Thyroid gland (tissue), 4 donors: ENCODE data around the gene DUOX1. TPM values are rescaled to one million over a fixed set of nuclear protein-coding genes. Genes with fewer than 3 reads are reported as not detected.
A peak's percentile ranks its signal among the peaks of the same experiment; 100 is the strongest.

Experiments
- DNase-seq, 2 donors: peaks; one replicate each; pipeline ENCODE4 v3.0.0-alpha.2; 2019
- H3K27ac ChIP-seq, 3 donors: fragments of 200-600 bp; sonication (generic); 1 replicate in 2 of 3; 2 replicates in 1 of 3; pipeline ENCODE4 v1.5.1; 2016 to 2019; ENCODE audit warnings: mild to moderate bottlenecking in 1 of 3, moderate library complexity in 1 of 3
- H3K27me3 ChIP-seq: fragments of 200-600 bp; sonication (generic); one replicate; pipeline ENCODE4 v1.5.1; 2019
- H3K36me3 ChIP-seq, 2 donors: fragments of 200-600 bp; sonication (generic); one replicate each; pipeline ENCODE4 v1.5.1; 2016 to 2019
- H3K4me1 ChIP-seq, 2 donors: fragments of 200-600 bp; sonication (generic); one replicate each; pipeline ENCODE4 v1.5.1; 2017 to 2019
- H3K4me3 ChIP-seq, 3 donors: fragments of 200-600 bp; sonication (generic); replicated peaks in 1 of 3; 1 replicate in 2 of 3; 2 replicates in 1 of 3; pipeline ENCODE4 v1.5.1; 2016; ENCODE audit warnings: mild to moderate bottlenecking in 1 of 3
- H3K9me3 ChIP-seq: fragments of 200-600 bp; sonication (generic); one replicate; pipeline ENCODE4 v1.5.1; 2017
- CTCF ChIP-seq, 6 experiments: fragments of 200-600 bp in 3 of 6; fragments of 450-650 bp in 3 of 6; sonication (generic) in 3 of 6; IDR thresholded peaks; one replicate each; pipeline ENCODE4 v1.5.1; 2016 to 2019; ENCODE audit warnings: antibody characterized with exemption in 6 of 6, mild to moderate bottlenecking in 2 of 6, inconsistent platforms in 1 of 6, moderate library complexity in 1 of 6
- POLR2A ChIP-seq, 2 donors: fragments of 450-650 bp; IDR thresholded peaks; one replicate each; pipeline ENCODE4 v1.6.1; 2017; ENCODE audit warnings: antibody characterized with exemption in 2 of 2, mild to moderate bottlenecking in 2 of 2, moderate library complexity in 1 of 2
- WGBS, 2 donors: methylation state at CpG; one replicate each; pipeline ENCODE4 v1.1.5; 2017; 5-methylcytosine and 5-hydroxymethylcytosine counted together
- intact Hi-C: fragments of 100-400 bp; cut with DNase I; formaldehyde crosslinking; loops from one replicate; pipeline ENCODE4 v1.15.1; 2023
- total RNA-seq, 4 donors: library from RNA; depleted of rRNA; stranded (reverse); fragments of >200 nt; gene quantifications; one replicate each; pipeline ENCODE4 v1.2.3, GENCODE V29; 2016

The DUOX1 gene
- total RNA-seq, 4 donors from 2014 or later, result 132 to 313 (median 234) TPM

- no peak for TF ChIP-seq CTCF (IDR thresholded peaks at IDR 0.05)
- peak in 1 of 2 donors; percentile 10 for TF ChIP-seq POLR2A (IDR thresholded peaks at IDR 0.05)
- Histone ChIP-seq H3K4me1 (peaks cover 13 to 14% of the 10 kb centered on the region in 2 donors), H3K36me3 (peaks cover 0 to 2% of the 10 kb centered on the region in 2 donors), H3K4me3 (no peak overlapping the region), H3K27ac (peak overlapping the region; percentile 2 to 40 (median 3)), H3K9me3 (no peaks in the 10 kb centered on the region), H3K27me3 (no peaks in the 10 kb centered on the region)
- intact Hi-C loops, result no loop called here
- peak; percentile 85 to 88 for DNase-seq
- 32 to 47% methylated on average over 12 to 14 of the region's 15 CpGs for WGBS, 2 donors
Measured at GRCh38 chr15:45106002-45106790, 23.6 kb upstream of the DUOX1 start.

- peaks cover 0 to 2% of the 10 kb centered on the region in 2 donors for H3K36me3 ChIP-seq
- H3K27ac ChIP-seq, result peak overlapping the region in 1 of 3 donors; percentile 45
- no peaks in the 10 kb centered on the region for H3K9me3 ChIP-seq
- 94 to 95% methylated on average over 8 to 10 of the region's 10 CpGs for WGBS, 2 donors
- peaks cover 16 to 30% of the 10 kb centered on the region in 2 donors for H3K4me1 ChIP-seq
- no peak for TF ChIP-seq CTCF (IDR thresholded peaks at IDR 0.05)
- no peak for TF ChIP-seq POLR2A (IDR thresholded peaks at IDR 0.05)
- no peak overlapping the region for H3K4me3 ChIP-seq
- intact Hi-C loops, result no loop called here
- no peak for DNase-seq
- H3K27me3 ChIP-seq, result no peaks in the 10 kb centered on the region
Measured at GRCh38 chr15:45107941-45108630, 21.7 kb upstream of the DUOX1 start.

- no peak for DNase-seq
- no peaks in the 10 kb centered on the region for H3K27me3 ChIP-seq
- intact Hi-C loops, result loop anchor here (10.0 kb wide), 1 partner anchor 76 kb away; no protein-coding TSS in a partner anchor
- H3K9me3 ChIP-seq, result no peaks in the 10 kb centered on the region
- WGBS, 2 donors, result 59 to 68% methylated on average over 11 of the region's 11 CpGs
- H3K36me3 ChIP-seq, result no peaks in the 10 kb centered on the region
- H3K27ac ChIP-seq, result peak overlapping the region in 1 of 3 donors; percentile 18
- peaks cover 16 to 38% of the 10 kb centered on the region in 2 donors for H3K4me1 ChIP-seq
- TF ChIP-seq POLR2A (IDR thresholded peaks at IDR 0.05) (no peak), CTCF (IDR thresholded peaks at IDR 0.05) (peak in 2 of 6 experiments; percentile 5 to 17)
- no peak overlapping the region for H3K4me3 ChIP-seq
Measured at GRCh38 chr15:45110256-45110820, 19.5 kb upstream of the DUOX1 start.

GRCh38 chr15:45111390-45112142 lies 18.2 kb upstream of the DUOX1 start:
- TF ChIP-seq POLR2A (IDR thresholded peaks at IDR 0.05) (no peak), CTCF (IDR thresholded peaks at IDR 0.05) (no peak)
- Histone ChIP-seq H3K27me3 (no peaks in the 10 kb centered on the region), H3K4me3 (no peak overlapping the region), H3K4me1 (peaks cover 13 to 42% of the 10 kb centered on the region in 2 donors), H3K9me3 (no peaks in the 10 kb centered on the region), H3K27ac (peak overlapping the region in 1 of 3 donors; percentile 35), H3K36me3 (no peaks in the 10 kb centered on the region)
- no peak for DNase-seq
- WGBS, 2 donors, result 36 to 65% methylated on average over 7 to 40 of the region's 71 CpGs
- intact Hi-C loops, result loop anchor here (10.0 kb wide), 1 partner anchor 77 kb away; no protein-coding TSS in a partner anchor
